GM18511 (cell line): Measurements from ENCODE around the gene TMIE.

ENCODE experiments used
- ATAC-seq: cut with Tn5 transposase; IDR thresholded peaks from one replicate; pipeline ENCODE4 v1.9.1; 2021; ENCODE audit warnings: mild to moderate bottlenecking, moderate library complexity; ENCODE audit not compliant: unreplicated experiment

TMIE gene, protein sequence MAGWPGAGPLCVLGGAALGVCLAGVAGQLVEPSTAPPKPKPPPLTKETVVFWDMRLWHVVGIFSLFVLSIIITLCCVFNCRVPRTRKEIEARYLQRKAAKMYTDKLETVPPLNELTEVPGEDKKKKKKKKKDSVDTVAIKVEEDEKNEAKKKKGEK

DNA sequence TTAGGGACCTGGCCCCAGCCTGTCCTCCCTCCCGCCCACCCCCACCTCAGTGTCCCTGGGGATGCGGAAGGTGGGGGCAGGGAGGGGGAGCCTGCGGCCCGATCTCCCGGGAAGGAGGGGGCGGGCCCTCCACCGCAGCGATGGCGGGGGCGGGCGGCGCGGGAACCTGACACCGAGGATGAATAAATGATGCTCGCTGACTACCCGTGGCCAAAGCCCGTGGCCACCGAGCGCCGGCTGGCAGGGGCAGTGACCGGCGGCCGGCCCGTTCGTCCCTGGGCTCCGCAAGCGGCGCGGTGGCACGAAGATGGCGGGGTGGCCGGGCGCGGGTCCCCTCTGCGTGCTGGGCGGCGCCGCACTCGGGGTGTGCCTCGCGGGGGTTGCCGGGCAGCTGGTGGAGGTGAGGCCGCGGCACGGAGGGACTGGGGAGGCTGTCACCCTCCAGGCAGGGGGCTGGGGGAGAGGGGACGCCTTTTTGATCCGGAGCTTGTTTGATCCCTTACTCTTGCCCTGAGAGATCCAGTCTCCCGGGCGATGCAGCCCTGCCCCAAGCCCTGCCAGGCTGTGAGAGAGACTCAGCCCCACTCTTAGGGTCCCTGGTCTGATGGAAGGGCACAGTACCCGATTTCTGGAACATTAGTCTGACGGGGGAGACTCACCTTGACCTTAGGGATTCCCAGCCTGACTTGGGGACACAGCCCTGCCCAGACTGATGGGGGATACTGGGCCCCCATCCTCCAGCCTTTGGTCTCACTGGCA is at the start of gene TMIE:
TMIE (plus strand) TSS at position 212 of the 759 bp plus-strand sequence; CDS start at position 308, 96 bp downstream.
- ATAC-seq, result no peak

DNA sequence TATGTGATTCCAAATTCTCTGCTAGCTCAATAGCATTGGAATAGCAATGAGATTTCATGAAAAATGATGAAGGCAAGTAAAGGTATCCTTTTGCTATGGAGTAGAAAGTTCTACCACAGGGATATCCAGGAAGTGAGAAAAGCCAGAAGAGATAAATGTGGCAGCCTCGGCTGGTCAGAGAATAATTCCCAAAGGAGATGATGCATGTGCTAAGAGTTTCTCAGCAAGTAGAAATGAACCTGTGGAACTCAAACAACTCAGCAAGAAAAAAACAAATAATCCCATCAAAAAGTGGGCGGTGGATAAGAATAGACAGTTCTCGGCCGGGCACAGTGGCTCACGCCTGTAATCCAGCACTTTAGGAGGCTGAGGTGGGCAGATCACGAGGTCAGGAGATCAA is 45.9 kb upstream of the TMIE start:
- ATAC-seq, result no peak

DNA sequence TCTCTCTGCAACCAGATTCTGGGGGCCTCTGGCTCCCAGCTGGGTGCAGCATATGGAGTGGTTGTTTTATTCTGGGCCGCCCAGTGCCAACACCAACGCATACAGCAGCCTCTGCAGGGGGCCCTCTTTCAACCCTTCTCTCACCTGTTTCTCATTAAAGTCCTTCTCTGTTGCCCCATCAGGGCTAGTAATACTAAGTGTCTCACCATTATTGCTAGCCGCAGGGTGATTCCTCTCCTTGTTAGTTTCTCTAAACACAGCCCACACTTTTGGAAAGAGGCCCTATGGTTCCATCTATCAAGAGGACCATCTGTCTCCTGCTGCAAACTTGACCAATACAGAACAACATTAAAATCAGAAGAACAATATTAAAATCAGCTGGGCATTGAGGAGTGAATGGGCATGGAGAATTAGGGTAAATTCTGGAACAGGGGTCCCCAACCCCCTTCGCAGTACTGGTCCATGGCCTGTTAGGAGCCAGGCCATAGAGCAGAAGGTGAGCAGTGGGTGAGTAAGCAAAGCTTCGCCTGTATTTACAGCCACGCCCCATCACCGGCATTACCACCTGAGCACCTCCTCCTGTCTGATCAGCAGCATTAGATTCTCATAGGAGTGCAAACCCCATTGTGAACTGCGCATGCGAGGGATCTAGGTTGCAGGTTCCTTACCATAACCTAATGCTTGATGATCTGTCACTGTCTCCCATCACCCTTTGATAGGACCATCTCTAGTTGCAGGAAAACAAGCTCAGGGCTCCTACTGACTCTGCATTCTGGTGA is 44.2 kb upstream of the TMIE start:
- no peak for ATAC-seq

DNA sequence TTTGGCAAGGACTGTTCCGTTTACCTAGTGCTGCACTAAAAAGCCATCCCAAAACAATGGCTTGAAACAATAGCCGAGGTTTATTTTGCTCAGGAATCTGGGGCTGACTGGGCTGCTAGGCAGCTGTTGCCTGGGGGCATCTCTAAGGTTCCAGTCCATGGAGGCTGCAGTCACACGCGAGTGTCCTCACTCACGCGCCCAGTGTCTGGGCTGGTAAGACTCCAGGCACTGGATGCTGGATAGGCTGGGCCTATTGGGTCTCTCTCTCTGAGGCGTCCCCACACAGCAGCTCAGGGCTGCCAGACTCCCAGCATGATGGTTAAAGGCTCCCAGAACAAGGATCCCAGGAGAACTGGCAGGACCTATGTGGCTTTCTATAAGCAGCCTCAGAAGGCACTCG is 41.9 kb upstream of the TMIE start:
- ATAC-seq, result no peak

DNA sequence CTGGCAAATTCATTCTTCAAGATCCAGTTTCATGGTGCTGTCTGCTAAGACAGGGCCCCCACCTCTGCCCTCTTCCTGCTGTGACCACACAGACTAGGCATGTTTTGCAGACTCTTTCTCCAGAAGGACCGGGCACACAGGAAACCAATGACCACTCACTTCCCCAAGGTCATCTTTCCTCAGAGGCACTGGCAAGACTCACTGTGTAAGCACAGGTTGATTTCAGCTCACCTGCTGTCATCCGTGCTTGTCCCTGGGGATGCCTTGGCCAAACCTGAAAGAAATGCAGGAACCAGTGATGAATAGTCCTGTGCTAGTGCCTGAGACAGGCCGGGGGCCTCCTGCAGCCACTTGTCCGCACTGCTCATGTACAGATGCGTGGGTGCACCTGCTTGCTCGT is 41.2 kb upstream of the TMIE start:
- ATAC-seq, result no peak

DNA sequence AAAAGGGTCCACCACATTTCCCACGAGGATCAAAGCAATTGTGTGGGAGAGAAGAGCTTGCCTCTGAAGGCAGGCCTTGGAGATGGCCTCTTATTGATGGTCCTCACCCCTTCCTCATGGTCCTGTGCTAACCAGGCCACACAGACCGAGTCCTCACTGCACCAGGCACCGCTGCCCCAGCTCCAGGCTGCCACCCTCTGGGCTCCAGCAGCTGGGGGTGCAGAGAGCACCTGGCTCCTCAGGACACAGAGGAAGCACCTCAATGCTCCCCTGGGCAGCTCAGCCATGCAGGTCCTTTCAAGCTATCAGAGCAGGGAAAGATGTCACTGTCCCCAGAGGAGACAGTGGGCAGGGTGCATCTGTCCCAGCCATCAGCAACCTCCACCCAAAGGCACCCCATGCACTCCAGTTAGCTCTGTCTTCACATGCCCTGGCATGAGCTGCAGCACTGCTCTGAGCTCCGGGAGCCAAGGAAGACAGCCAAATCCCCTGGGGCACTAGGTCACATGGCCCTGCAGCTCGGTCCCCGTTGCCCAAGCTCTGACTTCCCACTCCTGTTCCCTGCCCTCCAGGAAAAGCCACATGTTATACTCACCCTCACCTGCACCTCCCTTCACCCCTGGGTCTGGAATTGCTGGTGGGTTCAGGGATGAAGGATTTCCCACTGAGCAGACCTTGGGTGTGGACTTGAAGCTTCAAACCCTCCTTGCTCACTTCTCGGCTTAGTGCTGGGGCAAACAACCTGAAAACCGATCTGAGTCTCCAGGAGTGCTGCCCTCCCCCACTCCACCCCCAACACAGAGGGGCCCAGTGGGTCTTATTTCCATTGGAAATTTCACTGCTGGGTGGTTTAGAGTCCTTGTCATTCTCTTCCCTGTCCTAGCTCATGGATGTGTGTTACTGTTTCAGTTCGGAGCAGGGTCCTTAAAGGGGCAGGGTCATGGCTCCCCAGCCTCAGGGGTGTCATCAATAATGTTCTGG is 40.4 kb upstream of the TMIE start:
- ATAC-seq, result no peak

DNA sequence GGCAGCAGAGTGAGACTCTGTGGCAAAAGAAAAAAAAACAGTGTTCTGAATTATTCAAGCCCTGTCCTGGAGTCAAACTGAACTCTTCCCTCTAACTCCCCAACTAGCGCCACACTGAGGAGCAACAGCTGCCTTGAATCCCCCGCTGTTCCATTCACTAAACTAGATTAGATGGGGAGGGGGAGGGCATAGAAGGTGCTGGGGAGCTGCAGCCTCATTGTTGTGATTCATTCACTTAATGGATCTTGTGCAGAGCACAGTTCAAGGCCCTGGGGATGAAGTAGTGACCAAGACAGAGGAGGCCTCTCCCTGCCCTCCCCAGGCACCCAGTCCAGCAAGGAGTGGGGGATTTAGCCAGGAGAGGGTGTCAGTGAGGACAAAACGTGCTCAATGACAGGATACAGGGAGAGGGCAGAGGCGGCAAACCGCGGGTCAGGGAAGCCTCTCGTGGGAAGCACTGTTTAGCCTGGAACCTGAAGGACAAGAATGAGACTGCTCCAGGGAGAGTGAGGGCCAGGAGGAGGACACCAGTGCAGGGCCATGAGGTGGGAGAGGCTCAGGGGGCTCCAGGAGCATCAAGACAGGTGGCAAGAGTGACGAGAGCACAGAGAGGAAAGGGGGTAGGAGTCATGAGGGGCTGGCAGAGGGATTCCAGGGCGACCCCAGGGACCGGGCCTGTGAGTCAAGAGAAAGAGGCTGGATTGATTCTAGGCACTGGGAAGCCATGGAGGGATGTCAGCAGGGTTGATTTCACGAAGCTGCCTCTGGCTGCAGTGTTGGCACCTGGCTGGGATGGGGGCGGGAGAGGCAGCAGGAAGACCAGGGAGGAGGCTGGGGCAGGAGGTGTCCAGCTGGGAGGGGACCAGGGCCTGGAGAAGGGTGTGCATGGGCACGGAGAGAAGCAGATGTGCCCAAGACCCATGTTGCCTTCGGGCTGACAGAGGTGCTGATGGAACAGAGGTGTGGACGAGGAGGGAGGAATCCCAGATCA is 39.1 kb upstream of the TMIE start:
- no peak for ATAC-seq

DNA sequence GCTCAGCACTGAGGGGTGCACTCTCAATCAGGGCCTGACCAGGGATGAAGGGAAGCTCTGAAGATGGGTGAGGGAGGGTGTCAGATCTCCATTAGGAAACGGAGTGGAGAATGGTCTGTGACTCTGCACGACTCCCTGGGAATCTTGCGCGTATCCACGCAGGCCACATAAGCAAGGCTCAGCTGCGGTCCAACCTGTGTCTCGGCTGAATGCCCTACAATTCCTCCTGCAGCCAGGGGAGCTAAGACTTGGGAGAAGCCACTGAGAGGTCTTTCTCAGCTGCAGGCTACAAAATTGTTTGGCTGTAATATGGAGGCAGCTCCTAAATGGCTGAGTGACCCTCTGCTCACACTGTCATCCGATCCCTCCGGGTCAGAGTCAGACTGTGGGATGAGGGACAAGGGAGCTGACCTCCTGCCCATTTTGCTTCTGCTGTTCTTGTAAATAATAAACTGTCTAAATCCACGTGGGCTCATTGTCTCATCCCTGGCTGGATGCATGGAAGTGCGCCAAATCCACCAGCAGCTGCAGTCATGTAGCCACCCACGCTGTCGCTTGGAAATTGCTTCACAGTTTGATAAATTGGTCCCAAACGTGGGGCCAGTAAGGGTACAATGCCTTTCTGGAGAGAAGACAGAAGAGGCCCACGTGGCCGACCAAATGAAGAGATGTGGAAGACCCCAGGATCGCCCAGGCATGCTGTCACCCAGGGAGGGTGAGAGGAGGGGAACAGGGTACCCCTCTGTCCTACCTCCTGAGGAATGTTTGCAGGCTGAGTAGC is 38.2 kb upstream of the TMIE start:
- no peak for ATAC-seq

DNA sequence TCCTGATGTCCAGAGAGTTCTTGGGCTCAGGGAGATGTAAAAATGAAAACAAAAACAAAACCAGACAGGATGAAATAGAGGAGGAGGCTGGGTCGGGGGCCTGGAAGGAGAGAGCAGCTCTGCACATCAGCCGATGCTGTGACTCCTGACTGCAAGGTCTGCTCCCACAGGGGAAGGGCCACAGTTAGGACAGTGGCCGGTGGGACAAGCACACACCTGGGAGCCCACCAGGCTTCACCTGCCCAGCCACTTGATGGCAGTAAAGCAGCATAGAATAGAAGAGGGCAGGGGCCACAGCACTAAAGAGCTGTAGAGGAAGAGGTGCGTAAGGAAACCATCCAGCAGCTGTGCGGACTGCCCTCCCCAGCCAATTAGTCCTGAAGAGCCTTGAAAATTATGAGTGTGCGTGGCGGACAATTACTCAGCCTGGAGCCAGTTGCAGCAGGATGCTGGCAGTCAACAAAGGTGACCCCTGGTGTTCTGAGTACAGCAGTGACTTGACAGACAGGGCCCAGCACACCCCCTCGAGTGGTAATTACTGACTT is 37.5 kb upstream of the TMIE start:
- ATAC-seq, result no peak

DNA sequence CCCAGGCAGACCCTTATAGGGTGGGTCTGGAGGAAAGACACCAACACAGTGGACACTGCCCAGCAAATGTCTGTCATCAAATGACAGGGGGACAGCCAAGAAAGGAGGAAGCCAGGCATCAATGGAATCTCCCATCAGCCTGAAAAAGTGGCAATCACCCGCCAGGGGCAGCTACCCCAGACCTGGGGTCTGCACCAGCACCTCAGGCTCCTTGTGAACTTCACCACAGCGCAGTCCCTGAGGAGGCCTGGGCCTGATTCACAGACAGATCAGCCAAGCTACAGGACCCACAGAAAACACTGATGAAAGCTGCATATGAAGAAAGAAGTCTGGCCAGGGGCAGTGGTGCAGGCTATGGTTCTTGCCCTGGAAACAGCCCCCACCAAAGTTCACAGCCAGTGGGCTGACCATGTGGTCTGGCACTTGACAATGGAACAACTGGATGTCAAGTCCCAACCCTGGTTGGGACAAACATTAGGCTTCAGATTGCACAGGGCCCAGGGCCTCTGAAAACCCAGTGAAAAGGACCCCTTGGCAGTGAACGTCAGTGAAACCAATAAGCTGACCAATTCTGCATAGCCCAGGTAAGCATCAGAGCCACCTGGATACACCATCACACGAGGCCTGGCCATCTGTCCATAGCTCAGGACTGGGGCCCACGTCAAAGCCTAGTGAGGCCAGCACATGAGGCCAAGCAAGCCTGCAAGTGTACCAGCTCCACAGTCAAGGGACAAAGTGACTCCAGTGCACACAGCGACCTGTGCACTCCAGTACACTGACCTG is 36.8 kb upstream of the TMIE start:
- ATAC-seq, result no peak

DNA sequence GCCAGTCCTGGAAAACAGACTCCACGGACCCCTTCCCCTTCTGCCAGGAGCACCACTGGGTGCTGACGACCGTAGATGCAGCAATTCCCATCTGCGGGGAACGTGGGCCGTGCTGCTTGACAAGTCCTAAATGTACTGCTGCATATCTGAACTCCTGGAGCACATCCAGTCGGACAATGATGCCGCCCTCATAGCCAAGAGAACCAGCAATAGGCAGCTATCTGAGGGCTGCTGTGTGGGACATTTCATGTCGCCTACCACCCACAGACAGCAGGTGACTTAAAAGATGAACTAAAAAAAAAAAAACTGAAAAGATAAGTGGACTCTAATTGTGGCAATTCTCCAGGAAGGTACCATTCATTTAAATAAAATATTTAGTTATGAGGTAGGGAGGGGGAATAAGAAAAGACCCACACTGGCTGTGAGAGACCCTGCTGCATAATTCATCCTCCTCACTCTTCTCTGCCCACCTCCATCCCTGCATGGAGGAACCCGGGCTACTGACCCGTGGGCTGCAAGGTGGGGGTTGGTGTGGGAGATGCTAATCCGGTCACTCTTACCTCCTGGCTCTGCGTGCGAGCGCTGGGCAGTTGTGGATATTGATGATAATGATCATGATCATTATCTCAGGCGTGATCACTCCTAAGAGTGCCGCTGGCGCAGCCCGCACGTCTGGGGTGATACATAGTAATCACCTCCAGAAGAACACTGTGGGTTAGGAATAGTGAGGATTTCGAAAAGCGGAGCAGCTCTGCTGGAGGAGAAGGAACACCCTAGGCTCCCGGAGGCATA is 36.0 kb upstream of the TMIE start:
- no peak for ATAC-seq

DNA sequence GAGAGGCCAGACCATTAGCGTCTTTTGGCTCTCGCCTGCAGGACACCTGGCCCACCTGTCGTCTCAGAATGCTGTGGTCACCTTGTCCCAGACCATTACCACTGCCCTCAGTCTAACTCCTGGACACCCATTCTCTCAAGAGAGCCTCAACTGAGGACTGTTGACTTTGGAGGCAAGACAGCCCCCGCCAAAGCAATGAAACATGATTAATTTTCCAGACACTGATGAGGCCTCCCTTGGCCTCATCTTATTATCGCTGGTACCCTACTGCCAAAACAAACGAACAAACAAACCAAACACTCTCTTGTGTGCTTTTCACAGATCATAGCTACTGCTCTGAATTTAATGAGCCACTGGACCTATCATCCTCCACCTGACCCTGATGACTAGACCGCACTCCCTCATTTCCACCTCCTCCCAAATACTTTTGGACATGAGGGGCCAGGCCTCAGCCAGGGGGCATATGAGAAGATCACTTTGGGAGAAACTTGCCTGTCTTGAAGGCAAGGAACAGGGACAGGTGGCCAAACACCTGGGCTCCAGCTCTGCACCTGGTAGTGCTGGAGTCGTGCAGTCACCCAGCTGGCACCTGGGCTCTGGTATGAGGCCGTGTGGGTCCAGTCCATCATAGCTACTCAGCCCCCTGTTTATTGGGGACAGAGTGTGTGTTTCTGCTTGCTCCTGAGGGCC is 35.3 kb upstream of the TMIE start:
- ATAC-seq, result no peak

DNA sequence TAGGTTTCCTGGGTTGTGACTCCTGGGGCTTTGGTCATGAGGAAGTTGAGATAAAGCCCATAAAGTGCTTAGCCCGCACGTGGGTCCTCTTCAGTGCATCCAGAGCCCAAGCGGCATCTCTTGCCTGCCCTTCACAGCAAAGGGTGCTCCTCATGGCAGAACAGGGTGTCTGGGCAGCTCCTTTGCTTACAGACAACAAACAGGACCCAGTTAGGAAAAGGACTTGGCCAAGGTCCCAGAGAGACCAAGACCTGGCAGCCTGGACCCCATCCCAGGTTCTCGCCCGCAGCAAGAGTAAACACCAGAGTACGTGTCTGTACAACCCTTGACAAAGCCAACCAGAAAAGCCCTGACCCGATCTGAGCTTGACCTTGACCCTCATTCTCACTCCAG is 34.7 kb upstream of the TMIE start:
- no peak for ATAC-seq

DNA sequence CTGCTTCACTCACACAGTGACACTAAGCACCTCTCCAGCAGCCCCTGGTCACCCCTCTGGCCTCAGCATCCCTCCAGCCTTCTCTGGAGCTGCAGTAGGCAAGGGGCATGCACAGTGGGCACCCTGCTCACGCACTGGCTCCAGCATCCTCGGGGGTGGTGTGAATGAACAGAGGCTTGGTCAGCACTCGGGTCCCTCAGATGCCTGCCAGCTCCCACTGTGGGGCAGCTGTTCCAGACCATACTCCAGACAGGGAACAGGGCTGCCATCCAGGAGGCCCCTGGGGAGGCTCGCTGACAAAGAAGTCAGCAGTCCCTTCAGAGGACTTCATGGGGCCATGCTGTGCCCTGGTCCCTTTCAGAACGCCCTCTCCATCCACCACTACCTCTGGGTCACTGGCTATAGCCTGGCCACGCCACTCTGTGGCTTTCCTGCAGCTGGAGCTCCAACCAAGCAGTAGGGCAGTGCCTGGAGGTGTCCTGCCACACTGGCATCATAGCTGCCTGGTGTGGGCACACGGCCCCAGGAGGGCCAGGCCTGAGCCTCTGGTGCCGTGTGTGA is 34.1 kb upstream of the TMIE start:
- ATAC-seq, result no peak

DNA sequence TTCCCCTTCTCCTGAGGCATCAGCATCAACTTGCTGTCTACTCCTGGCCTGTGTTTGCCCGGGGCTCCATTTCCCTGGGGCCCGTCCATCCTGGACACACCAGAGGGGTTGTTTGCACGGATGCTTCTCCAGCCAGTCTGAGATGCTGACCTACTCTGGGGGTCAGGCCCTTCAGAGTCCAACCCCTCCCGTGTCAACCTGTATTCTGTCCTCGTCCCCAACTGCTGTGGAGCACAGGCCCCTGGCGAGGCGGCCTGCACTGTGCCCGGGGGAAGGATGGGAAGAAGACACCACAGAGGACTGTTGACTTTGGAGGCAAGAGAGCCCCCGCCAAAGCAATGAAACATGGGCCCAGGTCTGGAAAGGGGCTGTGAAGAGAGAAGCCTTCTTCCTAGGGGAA is 33.5 kb upstream of the TMIE start:
- ATAC-seq, result no peak

DNA sequence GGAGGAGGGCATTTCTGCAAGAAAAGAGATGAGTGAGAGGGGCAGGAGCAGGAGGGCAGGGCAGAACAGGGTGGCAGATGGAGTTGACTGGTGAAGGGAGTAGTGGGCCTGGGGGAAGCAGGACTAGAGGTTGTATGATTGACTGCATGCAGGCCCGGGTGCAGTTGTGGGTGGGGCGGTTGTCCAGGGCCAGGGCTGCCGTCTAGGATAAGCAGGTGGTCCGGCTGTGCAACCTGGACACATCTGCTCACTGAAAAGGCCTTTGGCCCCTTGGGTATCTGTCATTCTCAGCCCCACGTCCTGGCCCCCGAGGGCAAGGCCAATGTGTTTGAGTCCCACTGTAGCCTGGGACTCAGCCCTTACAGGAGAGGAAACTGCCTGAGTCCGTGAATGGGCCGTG is 33.1 kb upstream of the TMIE start:
- no peak for ATAC-seq
